Suprapubic skin (tissue), 4 donors: ENCODE results near the gene PAQR7.

Experiments used
- CTCF ChIP-seq, 2 donors: fragments of 200-600 bp in 1 of 2; fragments of 450-650 bp in 1 of 2; sonication (generic) in 1 of 2; IDR thresholded peaks; one replicate each; pipeline ENCODE4 v1.5.1; 2016 to 2019; ENCODE audit warnings: antibody characterized with exemption in 2 of 2, mild to moderate bottlenecking in 1 of 2, moderate library complexity in 1 of 2
- EP300 ChIP-seq: sonication (generic); formaldehyde crosslinking; IDR thresholded peaks from one replicate; pipeline ENCODE4 v1.6.1; 2017; ENCODE audit warnings: antibody characterized with exemption
- POLR2A ChIP-seq, 2 donors: fragments of 450-650 bp; IDR thresholded peaks; one replicate each; pipeline ENCODE4 v1.6.1; 2017; ENCODE audit warnings: antibody characterized with exemption in 2 of 2, mild to moderate bottlenecking in 2 of 2, moderate library complexity in 2 of 2
- POLR2AphosphoS5 ChIP-seq, 3 donors: sonication (generic); formaldehyde crosslinking; IDR thresholded peaks; one replicate each; pipeline ENCODE4 v1.6.1; 2017; ENCODE audit warnings: antibody characterized with exemption in 3 of 3

GRCh38 chr1:25814549-25815087, 60.9 kb downstream of the PAQR7 start:
- TF ChIP-seq EP300 (no peak), CTCF (IDR thresholded peaks at IDR 0.05) (no peak), POLR2A (IDR thresholded peaks at IDR 0.05) (no peak), POLR2AphosphoS5 (IDR thresholded peaks at IDR 0.05) (no peak)
